A549 (cell line): ENCODE measurements around the gene POLR2E. TPM values are rescaled to one million over a fixed set of nuclear protein-coding genes. Genes with fewer than 3 reads are reported as not detected.

Experiments
- ATAC-seq, 2 experiments: fragments of 200-7000 bp in 1 of 2; fragments of >200 bp in 1 of 2; cut with Nextera tagmentation in 1 of 2; cut with Tn5 transposase in 1 of 2; 3 replicates each; pipeline versions ENCODE4 v1.8.0 to v1.9.1; 2018 to 2020; ENCODE audit warnings: mild to moderate bottlenecking in 1 of 2, moderate library complexity in 1 of 2
- CTCF ChIA-PET: fragments of 300-600 bp; sonication (Branson Sonifier 250); formaldehyde crosslinking; extraction: SDS; loops from one replicate; lab custom pipeline; 2021; ENCODE audit warnings: antibody characterized with exemption, inconsistent platforms; lab: Yijun Ruan, JAX
- POLR2A ChIA-PET: fragments of 350-600 bp; formaldehyde crosslinking; extraction: SDS; loops from one replicate; lab custom pipeline; 2021; ENCODE audit warnings: antibody characterized with exemption, inconsistent platforms; lab: Yijun Ruan, JAX
- DNase-seq, 2 experiments: peaks; one replicate each; pipeline versions ENCODE4 v3.0.0 to v3.0.0-alpha.2; 2011 to 2016; ENCODE audit warnings: low read depth in 1 of 2, low spot score in 1 of 2
- FAIRE-seq: peaks from 2 replicates; lab custom pipeline; 2011; peaks lifted over from hg19 to GRCh38; lab: Jason Lieb, UNC
- H3K27ac ChIP-seq, 2 experiments: fragments of >200 bp; sonication (Bioruptor Twin); formaldehyde crosslinking; 3 replicates each; pipeline ENCODE4 v1.5.1; 2016 to 2017
- H3K4me1 ChIP-seq: fragments of >200 bp; sonication (Bioruptor Twin); formaldehyde crosslinking; 3 replicates; pipeline ENCODE4 v1.6.1; 2016
- H3K4me2 ChIP-seq: fragments of >200 bp; sonication (Bioruptor Twin); formaldehyde crosslinking; 3 replicates; pipeline ENCODE4 v1.6.1; 2016
- H3K4me3 ChIP-seq: fragments of >200 bp; sonication (Bioruptor Twin); formaldehyde crosslinking; 3 replicates; pipeline ENCODE4 v1.5.1; 2016
- H3K9me3 ChIP-seq: fragments of >200 bp; sonication (Bioruptor Twin); formaldehyde crosslinking; 3 replicates; pipeline ENCODE4 v1.6.1; 2016
- ATOH8 ChIP-seq: fragments of 250-450 bp; sonication (Bioruptor Pico); IDR thresholded peaks from 2 replicates; pipeline ENCODE4 v1.5.0; 2020; ENCODE audit warnings: low read depth, mild to moderate bottlenecking, moderate library complexity
- BCL3 ChIP-seq: fragments of >200 bp; sonication (Bioruptor Twin); formaldehyde crosslinking; IDR thresholded peaks from 3 replicates; pipeline ENCODE4 v1.6.1; 2016
- CBX2 ChIP-seq: fragments of 200-600 bp; sonication (generic); IDR thresholded peaks from 2 replicates; pipeline ENCODE4 v1.6.1; 2016; ENCODE audit warnings: low read depth, mild to moderate bottlenecking, borderline replicate concordance
- CBX8 ChIP-seq: fragments of 200-600 bp; sonication (generic); IDR thresholded peaks from 2 replicates; pipeline ENCODE4 v1.6.1; 2016
- CEBPB ChIP-seq, 2 experiments: fragments of >200 bp in 1 of 2; sonication (Bioruptor Twin) in 1 of 2; formaldehyde crosslinking in 1 of 2; IDR thresholded peaks; 2 replicates each; pipeline ENCODE4 v1.6.1; 2012 to 2016
- CHD2 ChIP-seq: fragments of 150-350 bp; IDR thresholded peaks from 2 replicates; pipeline ENCODE4 v1.6.1; 2014; ENCODE audit warnings: low read length; ENCODE audit not compliant: partially characterized antibody
- E2F6 ChIP-seq: IDR thresholded peaks from 2 replicates; pipeline ENCODE4 v1.6.1; 2012; ENCODE audit warnings: low read depth, borderline replicate concordance
- EP300 ChIP-seq, 2 experiments: fragments of >200 bp; sonication (Bioruptor Twin); formaldehyde crosslinking; IDR thresholded peaks; 2 replicates in 1 of 2; 3 replicates in 1 of 2; pipeline ENCODE4 v1.6.1; 2016 to 2017
- GATA3 ChIP-seq: IDR thresholded peaks from 2 replicates; pipeline ENCODE4 v1.6.1; 2012; ENCODE audit warnings: borderline replicate concordance
- HMGXB4 ChIP-seq: fragments of 250-450 bp; sonication (Bioruptor Pico); IDR thresholded peaks from 2 replicates; pipeline ENCODE4 v1.5.0; 2021; ENCODE audit warnings: mild to moderate bottlenecking, moderate library complexity, borderline replicate concordance
- HOXB5 ChIP-seq: fragments of 250-450 bp; sonication (Bioruptor Pico); IDR thresholded peaks from 2 replicates; pipeline ENCODE4 v1.5.0; 2020; ENCODE audit warnings: mild to moderate bottlenecking, moderate library complexity
- JUN ChIP-seq, 2 experiments: fragments of >200 bp; sonication (Bioruptor Twin); formaldehyde crosslinking; IDR thresholded peaks; 2 replicates in 1 of 2; 3 replicates in 1 of 2; pipeline ENCODE4 v1.6.1; 2016 to 2017
- JUNB ChIP-seq: fragments of >200 bp; sonication (Bioruptor Twin); formaldehyde crosslinking; IDR thresholded peaks from 2 replicates; pipeline ENCODE4 v1.6.1; 2016
- NFE2L2 ChIP-seq: fragments of 150-350 bp; conservative IDR thresholded peaks from 2 replicates; pipeline ENCODE4 v1.6.1; 2014; ENCODE audit warnings: low read length
- NPAS2 ChIP-seq: fragments of 250-450 bp; sonication (Bioruptor Pico); IDR thresholded peaks from 2 replicates; pipeline ENCODE4 v1.8.0; 2022; ENCODE audit warnings: mild to moderate bottlenecking, moderate library complexity, borderline replicate concordance
- POLR2A ChIP-seq: IDR thresholded peaks from 2 replicates; pipeline ENCODE4 v1.6.1; 2012; ENCODE audit warnings: mild to moderate bottlenecking, low read length
- RAD21 ChIP-seq, 2 experiments: fragments of >200 bp in 1 of 2; sonication (Bioruptor Twin) in 1 of 2; formaldehyde crosslinking in 1 of 2; IDR thresholded peaks in 1 of 2; conservative IDR thresholded peaks in 1 of 2; 2 replicates in 1 of 2; 3 replicates in 1 of 2; pipeline ENCODE4 v1.6.1; 2012 to 2018; ENCODE audit warnings: inconsistent platforms in 1 of 2
- RCOR1 ChIP-seq: fragments of 150-350 bp; IDR thresholded peaks from 2 replicates; pipeline ENCODE4 v1.6.1; 2014; ENCODE audit warnings: antibody characterized with exemption, low read length, low read depth
- REST ChIP-seq: fragments of 200-600 bp; sonication (generic); IDR thresholded peaks from 2 replicates; pipeline ENCODE4 v1.6.1; 2016; ENCODE audit warnings: antibody characterized with exemption, mild to moderate bottlenecking, moderate library complexity
- USF2 ChIP-seq: fragments of 450-650 bp; IDR thresholded peaks from 2 replicates; pipeline ENCODE4 v1.6.1; 2014; ENCODE audit warnings: antibody characterized with exemption
- WGBS: methylation state at CpG from one replicate; pipeline ENCODE4 v1.1.6; 2017; ENCODE audit errors: missing lambda C conversion rate; 5-methylcytosine and 5-hydroxymethylcytosine counted together
- polyA plus RNA-seq, 4 experiments: library from polyadenylated mRNA; depleted of rRNA in 3 of 4; stranded (reverse); fragments of >200 nt; fragmentation: RNase III in 1 of 4; extraction: RNeasy Plus Mini Kit Qiagen cat#74134 plus additional on column Dnase treatment in 1 of 4; gene quantifications; 2 replicates in 3 of 4; 3 replicates in 1 of 4; pipeline ENCODE4 v1.2.3, GENCODE V29; 2011 to 2017

Gene POLR2E
- polyA plus RNA-seq, 2 of the 4 experiments (the other 2 are of a cell fraction), result 99.6 to 172 TPM

GRCh38 chr19:1087813-1088415, 7.3 kb downstream of the POLR2E start:
- 78% methylated on average over 25 of the region's 27 CpGs for WGBS
- no peak overlapping the region for H3K4me2 ChIP-seq
- H3K9me3 ChIP-seq, result no peaks in the 10 kb centered on the region
- ChIA-PET CTCF (no interaction called here), POLR2A (no interaction called here)
- DNase-seq, result no peak
- H3K4me1 ChIP-seq, result peaks cover under 1% of the 10 kb centered on the region; the same call in 1 of the 3 replicates
- H3K27ac ChIP-seq, result no peak overlapping the region
- TF ChIP-seq HOXB5, result no peak
- no peak for ATAC-seq
- H3K4me3 ChIP-seq, result no peak overlapping the region
- FAIRE-seq, result no peak

GRCh38 chr19:1086613-1087012, 8.6 kb downstream of the POLR2E start:
- no peak overlapping the region for H3K4me2 ChIP-seq
- H3K4me1 ChIP-seq, result peaks cover 6% of the 10 kb centered on the region; the same call in 1 of the 3 replicates
- no peak overlapping the region for H3K27ac ChIP-seq
- TF ChIP-seq ATOH8 (CRISPR knock-in tag) (no peak), CBX2 (no peak), JUN (IDR thresholded peaks at IDR 0.05) (no peak), HMGXB4 (CRISPR knock-in tag) (no peak), CBX8 (no peak), CEBPB (IDR thresholded peaks at IDR 0.05) (no peak), USF2 (no peak), CHD2 (no peak), NFE2L2 (no peak), POLR2A (no peak), NPAS2 (CRISPR knock-in tag) (no peak), E2F6 (no peak), RAD21 (conservative IDR thresholded peaks at IDR 0.05 in 1 of 2, IDR thresholded peaks at IDR 0.05 in 1 of 2) (no peak), EP300 (IDR thresholded peaks at IDR 0.05) (no peak), GATA3 (no peak)
- TF ChIP-seq, all 56 proteins: peak for 0
- FAIRE-seq (no peak), ATAC-seq (no peak), DNase-seq (no peak)
- ChIA-PET POLR2A (no interaction called here), CTCF (interaction anchor here (0.9 kb wide), 1 partner anchor 22 kb away, joined by 4 read pairs; no protein-coding TSS in a partner anchor)
- no peak overlapping the region for H3K4me3 ChIP-seq
- no peaks in the 10 kb centered on the region for H3K9me3 ChIP-seq
- WGBS, result 81% methylated on average over 21 of the region's 21 CpGs

- ChIA-PET CTCF (interaction anchor here (0.7 to 1.7 kb wide), 5 partner anchors 9 to 43 kb away, joined by 3 to 5 read pairs (median 5); no protein-coding TSS in a partner anchor), POLR2A (interaction anchor here (1.0 kb wide), 1 partner anchor 9 kb away, joined by 4 read pairs; the partner anchor contains the start of gene POLR2E)
- H3K4me3 ChIP-seq, result no peak overlapping the region
- WGBS, result 79% methylated on average over 10 of the region's 38 CpGs
- no peaks in the 10 kb centered on the region for H3K9me3 ChIP-seq
- H3K4me1 ChIP-seq, result peaks cover 6% of the 10 kb centered on the region; the same call in 1 of the 3 replicates
- no peak for DNase-seq
- no peak overlapping the region for H3K4me2 ChIP-seq
- H3K27ac ChIP-seq, result no peak overlapping the region
- FAIRE-seq, result no peak
- no peak for ATAC-seq
- TF ChIP-seq BCL3, result no peak
- no peak for TF ChIP-seq RCOR1
- TF ChIP-seq HMGXB4 (CRISPR knock-in tag), result no peak
- no peak for TF ChIP-seq REST
- no peak for TF ChIP-seq JUNB
Observed at GRCh38 chr19:1085676-1086442, 9.3 kb downstream of the POLR2E start.
